ENCODE data around the gene RAB15.

Gene RAB15

DNA sequence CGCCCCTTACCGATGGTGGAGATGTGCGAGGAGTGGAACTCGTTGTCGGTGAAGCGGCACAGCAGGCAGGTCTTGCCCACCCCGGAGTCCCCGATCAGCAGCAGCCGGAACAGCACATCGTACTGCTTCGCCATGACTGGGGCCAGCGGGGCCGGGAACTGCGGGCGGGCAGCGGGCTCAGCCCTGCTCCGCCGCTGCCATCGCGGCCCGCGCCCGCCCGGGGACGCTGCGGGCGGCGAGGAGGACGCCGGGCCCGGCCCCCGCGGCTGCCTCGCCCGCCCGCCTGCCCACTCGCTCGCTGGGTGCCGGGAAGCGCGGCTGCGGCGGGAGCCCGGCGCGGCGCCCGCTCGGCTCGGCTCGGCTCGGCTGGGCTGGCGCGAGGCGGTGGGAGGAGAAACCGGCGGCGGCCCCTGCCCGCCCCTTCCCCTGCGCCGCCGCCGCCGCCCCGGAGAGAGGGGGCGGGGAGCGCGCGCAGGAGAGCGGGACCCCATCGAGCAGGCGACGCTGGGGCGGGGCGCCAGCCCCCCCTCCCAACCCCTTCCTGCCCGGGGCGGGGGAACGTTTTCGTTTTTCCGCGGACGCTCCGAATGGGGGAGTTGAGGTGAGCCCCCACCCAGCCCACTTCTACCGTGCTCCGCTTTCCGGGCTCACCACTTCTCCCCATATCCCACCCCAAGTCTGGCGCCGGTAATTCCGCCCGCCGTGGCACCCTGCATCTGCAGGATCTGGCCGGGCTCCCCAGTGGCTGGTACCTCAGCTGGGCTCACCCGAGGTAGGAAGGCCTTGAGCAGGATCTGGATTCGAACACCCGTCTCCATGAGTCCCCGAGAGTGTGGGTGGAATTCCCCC lies at the start of gene RAB15:
Gene RAB15 (minus strand): TSS at position 394 of the 849 bp plus-strand sequence. CDS start 260 bp downstream, at position 134.
- Histone ChIP-seq H3K9me3 (ENCODE audit: insufficient read depth, low read length) (no peaks in the 10 kb centered on the region), H3K4me3 (ENCODE audit: insufficient read depth, low read length, poor library complexity, severe bottlenecking) (peak within 1 kb of the TSS; percentile 40), H3K9ac (ENCODE audit: low read length) (peak within 1 kb of the TSS; percentile 43; the same call in 1 of the 2 replicates), H3K9me2 (replicated peaks; ENCODE audit: insufficient read depth, low read length) (no peaks in the 10 kb centered on the region), H3K79me2 (ENCODE audit: insufficient read depth, low read length) (no peaks in the 10 kb centered on the region), H3K36me3 (ENCODE audit: low read length) (no peaks in the 10 kb centered on the region), H3F3A (ENCODE audit: insufficient read depth) (no peaks in the 10 kb centered on the region), H3K27me3 (ENCODE audit: low read length) (no peaks in the 10 kb centered on the region), H2AFZ (ENCODE audit: low read depth, low read length, severe bottlenecking) (no peak within 1 kb of the TSS), H3K27ac (ENCODE audit: low read depth, low read length) (no peak within 1 kb of the TSS), H4K20me1 (ENCODE audit: low read depth, low read length) (no peaks in the 10 kb centered on the region), H3K4me2 (ENCODE audit: low read depth, low read length, poor library complexity, severe bottlenecking) (peak within 1 kb of the TSS; percentile 53)
- no peak for TF ChIP-seq EZH2phosphoT487 (conservative IDR thresholded peaks at IDR 0.05; ENCODE audit: low read length)
- TF ChIP-seq CTCF (IDR thresholded peaks at IDR 0.05; ENCODE audit: insufficient read depth, low read length, poor library complexity, severe bottlenecking) = no peak

DNA sequence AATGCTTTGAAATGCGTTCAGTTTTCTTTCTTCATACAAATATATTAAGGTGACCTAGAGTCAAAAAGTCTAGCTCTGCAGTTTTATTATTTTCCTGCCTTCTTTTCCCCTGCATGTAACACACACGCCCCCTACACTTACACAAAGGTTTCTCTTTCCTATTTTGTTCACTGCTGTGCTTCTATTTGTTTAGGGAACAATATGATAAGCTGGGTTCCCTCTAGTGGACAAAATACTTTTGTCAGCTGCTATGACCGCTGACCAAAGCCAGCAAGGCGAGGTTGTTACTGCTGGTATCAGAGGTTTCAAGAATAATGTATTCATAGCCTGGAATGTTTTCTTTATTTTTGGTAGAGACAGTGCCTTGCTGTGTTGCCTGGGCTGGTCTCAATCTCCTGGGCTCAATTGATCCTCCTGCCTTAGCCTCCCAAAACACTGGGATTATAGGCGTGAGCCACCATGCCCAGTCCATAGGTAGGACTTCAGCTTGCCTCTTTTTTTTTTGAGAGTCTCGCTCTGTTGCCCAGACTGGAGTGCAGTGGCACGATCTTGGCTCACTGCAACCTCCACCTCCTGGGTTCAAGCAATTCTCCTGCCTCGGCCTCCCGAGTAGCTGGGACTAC lies 47.9 kb upstream of the RAB15 start:
- Histone ChIP-seq H3K4me2 (ENCODE audit: low read depth, low read length, poor library complexity, severe bottlenecking) (no peak overlapping the region), H3K27ac (ENCODE audit: low read depth, low read length) (no peak overlapping the region), H3K9me2 (replicated peaks; ENCODE audit: insufficient read depth, low read length) (no peaks in the 10 kb centered on the region), H3K9ac (ENCODE audit: low read length) (no peak overlapping the region), H3F3A (ENCODE audit: insufficient read depth) (no peaks in the 10 kb centered on the region), H3K4me3 (ENCODE audit: insufficient read depth, low read length, poor library complexity, severe bottlenecking) (no peak overlapping the region), H3K79me2 (ENCODE audit: insufficient read depth, low read length) (no peaks in the 10 kb centered on the region), H3K27me3 (ENCODE audit: low read length) (no peaks in the 10 kb centered on the region), H2AFZ (ENCODE audit: low read depth, low read length, severe bottlenecking) (no peak overlapping the region), H3K9me3 (ENCODE audit: insufficient read depth, low read length) (no peaks in the 10 kb centered on the region), H4K20me1 (ENCODE audit: low read depth, low read length) (no peaks in the 10 kb centered on the region), H3K36me3 (ENCODE audit: low read length) (no peaks in the 10 kb centered on the region)
- no peak for TF ChIP-seq CTCF (IDR thresholded peaks at IDR 0.05; ENCODE audit: insufficient read depth, low read length, poor library complexity, severe bottlenecking)
- TF ChIP-seq EZH2phosphoT487 (conservative IDR thresholded peaks at IDR 0.05; ENCODE audit: low read length) = no peak

DNA sequence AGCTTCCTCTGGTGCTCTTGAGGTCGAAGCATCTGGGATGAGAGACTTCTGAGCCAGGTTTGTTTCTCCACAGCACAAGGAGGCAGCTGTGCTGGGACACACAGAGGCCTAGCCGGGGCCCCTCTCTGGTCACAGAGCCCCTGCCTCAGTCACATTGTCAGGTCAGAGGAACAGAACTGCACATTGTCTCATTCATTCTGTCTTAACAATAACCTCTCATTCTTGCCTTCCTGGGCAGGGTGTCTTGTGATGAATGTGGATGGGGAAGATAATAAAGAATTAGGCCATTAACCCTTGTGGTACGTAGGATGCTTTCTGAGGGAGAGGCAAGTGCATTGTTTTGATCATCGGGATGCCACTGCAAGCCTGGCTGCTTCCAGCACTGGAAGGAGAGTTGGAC lies 44.3 kb upstream of the RAB15 start:
- no peak overlapping the region for H3K9ac ChIP-seq (ENCODE audit: low read length)
- no peak overlapping the region for H3K4me3 ChIP-seq (ENCODE audit: insufficient read depth, low read length, poor library complexity, severe bottlenecking)
- no peaks in the 10 kb centered on the region for H3K9me3 ChIP-seq (ENCODE audit: insufficient read depth, low read length)
- H3K79me2 ChIP-seq (ENCODE audit: insufficient read depth, low read length) = no peaks in the 10 kb centered on the region
- TF ChIP-seq CTCF (IDR thresholded peaks at IDR 0.05; ENCODE audit: insufficient read depth, low read length, poor library complexity, severe bottlenecking) = no peak
- TF ChIP-seq EZH2phosphoT487 (conservative IDR thresholded peaks at IDR 0.05; ENCODE audit: low read length) = no peak
- H3K27me3 ChIP-seq (ENCODE audit: low read length) = no peaks in the 10 kb centered on the region
- no peak overlapping the region for H3K27ac ChIP-seq (ENCODE audit: low read depth, low read length)
- H3K36me3 ChIP-seq (ENCODE audit: low read length) = no peaks in the 10 kb centered on the region
- no peaks in the 10 kb centered on the region for H3F3A ChIP-seq (ENCODE audit: insufficient read depth)
- no peaks in the 10 kb centered on the region for H3K9me2 ChIP-seq (replicated peaks; ENCODE audit: insufficient read depth, low read length)
- no peaks in the 10 kb centered on the region for H4K20me1 ChIP-seq (ENCODE audit: low read depth, low read length)
- H2AFZ ChIP-seq (ENCODE audit: low read depth, low read length, severe bottlenecking) = no peak overlapping the region
- no peak overlapping the region for H3K4me2 ChIP-seq (ENCODE audit: low read depth, low read length, poor library complexity, severe bottlenecking)

Measured in SU-DHL-6 (cell line).